ENCODE results near the gene INA. TPM values are rescaled to one million over a fixed set of nuclear protein-coding genes. Genes with fewer than 3 reads are reported as not detected.

The INA gene
- total and polyA plus RNA-seq, 2 donors (not counting 3 experiments of a cell fraction or from before 2014, with no cell fraction given), result 0.25 to 0.40 TPM

- Histone ChIP-seq H3K9me3 (replicated peaks; ENCODE audit: control insufficient read depth, insufficient read depth, low read length) (no peaks in the 10 kb centered on the region), H3K4me1 (ENCODE audit: control insufficient read depth, extremely low read depth, insufficient read depth, low read length) (peaks cover 32% of the 10 kb centered on the region), H3K4me2 (ENCODE audit: insufficient read depth, low read length) (peak overlapping the region; percentile 47), H4K20me1 (replicated peaks; ENCODE audit: control insufficient read depth, extremely low read depth, insufficient read depth, low read length) (no peaks in the 10 kb centered on the region), H2AFZ (ENCODE audit: low read depth, low read length) (peak overlapping the region; percentile 0), H3K4me3 (replicated peaks in 1 of 3; ENCODE audit: insufficient read depth in 1 of 3, low read depth in 1 of 3, low read length in 3 of 3) (no peak overlapping the region), H3K36me3 (ENCODE audit: control insufficient read depth in 2 of 2, extremely low read depth in 1 of 2, insufficient read depth in 2 of 2, low read length in 2 of 2) (no peaks in the 10 kb centered on the region), H3K27ac (ENCODE audit: insufficient read depth, low read depth, low read length) (peak overlapping the region; percentile 97), H3K9ac (replicated peaks; ENCODE audit: extremely low read depth, insufficient read depth, low read length) (peak overlapping the region; percentile 74), H3K79me2 (ENCODE audit: control insufficient read depth, insufficient read depth, low read length) (no peaks in the 10 kb centered on the region), H3K9me1 (replicated peaks; ENCODE audit: control insufficient read depth, extremely low read depth, insufficient read depth, low read length) (no peaks in the 10 kb centered on the region), H3K27me3 (ENCODE audit: control insufficient read depth in 2 of 2, insufficient read depth in 2 of 2, low read length in 2 of 2) (no peaks in the 10 kb centered on the region)
- FAIRE-seq, result peak; percentile 85
- dilution Hi-C loops (cut with MboI; ENCODE audit: extremely low pct_ligation_motif_present, low sequenced_read_pairs), result no loop called here
- POLR2A ChIA-PET, result interaction anchor here (0.6 to 3.3 kb wide), 8 partner anchors 8 to 313 kb away, joined by 3 to 28 read pairs (median 6); partner anchors contain the start of genes CNNM2 and NT5C2
- DNase-seq (ENCODE audit: low read depth, low spot score), result peak; percentile 92
- no TSS peak for BruUV-seq (replicated peaks)
- intact Hi-C loops (cut with micrococcal nuclease), result loop anchor here (1.0 kb wide), 5 partner anchors 10 to 76 kb away; partner anchors contain the start of gene NT5C2
- CTCF ChIA-PET, result interaction anchor here (0.6 to 6.9 kb wide), 14 partner anchors 8 to 477 kb away, joined by 3 to 57 read pairs (median 4); partner anchors contain the start of genes CNNM2 and NT5C2
- TF ChIP-seq FOS (IDR thresholded peaks at IDR 0.05; ENCODE audit: borderline replicate concordance, insufficient read depth, low read length) (peak; percentile 62), GATA2 (IDR thresholded peaks at IDR 0.05; ENCODE audit: insufficient read depth, insufficient read length, low read depth, low read length) (no peak), MAX (IDR thresholded peaks at IDR 0.05; ENCODE audit: insufficient read depth, insufficient read length) (no peak), EZH2 (IDR thresholded peaks at IDR 0.05; ENCODE audit: borderline replicate concordance, low read depth, low read length, severe bottlenecking) (no peak), JUN (IDR thresholded peaks at IDR 0.05; ENCODE audit: borderline replicate concordance, insufficient read depth, insufficient read length, low read depth) (peak; percentile 94), POLR2AphosphoS5 (IDR thresholded peaks at IDR 0.05; ENCODE audit: insufficient read depth, low read depth, low read length) (peak; percentile 84), CTCF (IDR thresholded peaks at IDR 0.05; ENCODE audit: extremely low read depth in 1 of 2, insufficient read depth in 1 of 2, low read depth in 1 of 2, low read length in 2 of 2) (no peak), MYC (IDR thresholded peaks at IDR 0.05; ENCODE audit: low read depth, low read length) (no peak), POLR2A (IDR thresholded peaks at IDR 0.05; ENCODE audit: low read depth, low read length) (peak; percentile 60)
These were observed 45.8 kb upstream of the INA start for GRCh38 chr10:103231047-103231551.
